ENCODE measurements around the gene PRKCSH.

- no peak for TF ChIP-seq CTCF (IDR thresholded peaks at IDR 0.05; ENCODE audit: insufficient read depth, low read depth, low read length)
- no peak for TF ChIP-seq EZH2 (IDR thresholded peaks at IDR 0.05; ENCODE audit: insufficient read depth, low read length)
Observed at GRCh38 chr19:11465600-11465999, 30.2 kb downstream of the PRKCSH start.

Measured in astrocyte (in vitro differentiated cells and primary cell).